BJ (cell line): Measurements from ENCODE around the gene SEPTIN1. TPM values are rescaled to one million over a fixed set of nuclear protein-coding genes. Genes with fewer than 3 reads are reported as not detected.

Experiments used
- CTCF ChIA-PET: fragments of 350-600 bp; formaldehyde crosslinking; extraction: SDS; loops from one replicate; lab custom pipeline; 2021; ENCODE audit warnings: antibody characterized with exemption, inconsistent platforms; lab: Yijun Ruan, JAX
- POLR2A ChIA-PET: fragments of 300-600 bp; sonication (Branson Sonifier 250); formaldehyde crosslinking; extraction: SDS; loops from one replicate; lab custom pipeline; 2021; ENCODE audit warnings: antibody characterized with exemption; lab: Charles Lee
- DNase-seq: peaks from one replicate; pipeline ENCODE4 v3.0.0-alpha.2; 2011; ENCODE audit warnings: low read depth
- H3K27me3 ChIP-seq: 2 replicates; pipeline ENCODE4 v1.6.0; 2011; ENCODE audit warnings: low read length; ENCODE audit not compliant: control insufficient read depth, insufficient read depth
- H3K36me3 ChIP-seq: 2 replicates; pipeline ENCODE4 v1.5.1; 2011; ENCODE audit warnings: low read length; ENCODE audit not compliant: control insufficient read depth, insufficient read depth
- H3K4me3 ChIP-seq: 2 replicates; pipeline ENCODE4 v1.5.1; 2011; ENCODE audit warnings: low read depth, mild to moderate bottlenecking, control low read depth, low read length
- CTCF ChIP-seq: IDR thresholded peaks from 2 replicates; pipeline ENCODE4 v1.5.1; 2011; ENCODE audit warnings: low read depth, mild to moderate bottlenecking, control low read depth, inconsistent platforms, low read length, moderate library complexity; ENCODE audit not compliant: insufficient read depth
- polyA plus RNA-seq: library from polyadenylated mRNA; depleted of rRNA; stranded (reverse); fragments of >200 nt; gene quantifications from 2 replicates; pipeline ENCODE4 v1.2.3, GENCODE V29; 2011

SEPTIN1 gene
- polyA plus RNA-seq, 1 experiment = 0.17 TPM

- POLR2A ChIA-PET = no interaction called here
- CTCF ChIA-PET = no interaction called here
Observed at GRCh38 chr16:30375864-30376263, 6.5 kb downstream of the SEPTIN1 start.

GRCh38 chr16:30374538-30374937 lies 7.8 kb downstream of the SEPTIN1 start, which contains the start of gene MYL11:
TSS of gene MYL11 (plus strand) at chr16:30374802. CDS start at chr16:30374858, 56 bp downstream.
- TF ChIP-seq CTCF = no peak
- no peaks in the 10 kb centered on the region for H3K36me3 ChIP-seq
- no peaks in the 10 kb centered on the region for H3K27me3 ChIP-seq
- ChIA-PET CTCF (no interaction called here), POLR2A (no interaction called here)
- no peak within 1 kb of the TSS for H3K4me3 ChIP-seq
- no peak for DNase-seq

More at GRCh38 chr16:30375864-30376263, 6.5 kb downstream of the SEPTIN1 start:
- Histone ChIP-seq H3K27me3 (no peaks in the 10 kb centered on the region), H3K36me3 (no peaks in the 10 kb centered on the region; the same call in 1 of the 2 replicates), H3K4me3 (no peak overlapping the region)
- TF ChIP-seq CTCF = no peak
- no peak for DNase-seq

GRCh38 chr16:30372725-30373124 lies 9.6 kb downstream of the SEPTIN1 start:
- Histone ChIP-seq H3K36me3 (no peaks in the 10 kb centered on the region), H3K27me3 (no peaks in the 10 kb centered on the region), H3K4me3 (no peak overlapping the region)
- ChIA-PET CTCF (no interaction called here), POLR2A (no interaction called here)
- no peak for TF ChIP-seq CTCF
- no peak for DNase-seq

GRCh38 chr16:30372038-30372712 lies 10.2 kb downstream of the SEPTIN1 start:
- CTCF ChIA-PET = interaction anchor here (0.6 kb wide), 1 partner anchor 13 kb away, joined by 3 read pairs; no protein-coding TSS in a partner anchor
- POLR2A ChIA-PET = no interaction called here
- H3K27me3 ChIP-seq = no peaks in the 10 kb centered on the region
- no peak for TF ChIP-seq CTCF
- no peak overlapping the region for H3K4me3 ChIP-seq
- H3K36me3 ChIP-seq = no peaks in the 10 kb centered on the region
- DNase-seq = no peak

GRCh38 chr16:30371248-30371816 lies 11.0 kb downstream of the SEPTIN1 start:
- no peak for DNase-seq
- TF ChIP-seq CTCF = no peak
- Histone ChIP-seq H3K4me3 (peak overlapping the region; percentile 47), H3K27me3 (no peaks in the 10 kb centered on the region), H3K36me3 (no peaks in the 10 kb centered on the region)
- CTCF ChIA-PET = interaction anchor here (0.7 to 1.1 kb wide), 3 partner anchors 10 to 259 kb away, joined by 3 to 4 read pairs (median 3); no protein-coding TSS in a partner anchor
- POLR2A ChIA-PET = interaction anchor here (1.0 kb wide), 2 partner anchors 16 to 21 kb away, joined by 4 to 7 read pairs; partner anchors contain the start of gene CD2BP2
